ENCODE measurements around the gene RAVER2. TPM values are rescaled to one million over a fixed set of nuclear protein-coding genes. Genes with fewer than 3 reads are reported as not detected.
A peak's percentile ranks its signal among the peaks of the same experiment; 100 is the strongest.

The RAVER2 gene
- total and polyA plus RNA-seq, 2 donors (not counting 3 experiments of a cell fraction or from before 2014, with no cell fraction given) = 6.0 to 13.9 TPM

- intact Hi-C loops (cut with micrococcal nuclease) = no loop called here
- peaks cover 16 to 47% of the 10 kb centered on the region in 2 experiments for H3K36me3 ChIP-seq (ENCODE audit: control insufficient read depth in 2 of 2, extremely low read depth in 1 of 2, insufficient read depth in 2 of 2, low read length in 2 of 2)
- no peak for FAIRE-seq
These were observed 112.5 kb downstream of the RAVER2 start for GRCh38 chr1:64857347-64857746.

GRCh38 chr1:64861611-64862010, 116.7 kb downstream of the RAVER2 start:
- Histone ChIP-seq H4K20me1 (replicated peaks; ENCODE audit: control insufficient read depth, extremely low read depth, insufficient read depth, low read length) (no peaks in the 10 kb centered on the region), H3K27ac (ENCODE audit: insufficient read depth, low read depth, low read length) (no peak overlapping the region), H2AFZ (ENCODE audit: low read depth, low read length) (no peak overlapping the region), H3K79me2 (ENCODE audit: control insufficient read depth, insufficient read depth, low read length) (peaks cover under 1% of the 10 kb centered on the region), H3K9ac (replicated peaks; ENCODE audit: extremely low read depth, insufficient read depth, low read length) (no peak overlapping the region), H3K36me3 (ENCODE audit: control insufficient read depth in 2 of 2, extremely low read depth in 1 of 2, insufficient read depth in 2 of 2, low read length in 2 of 2) (peaks cover 12 to 32% of the 10 kb centered on the region in 2 experiments), H3K27me3 (ENCODE audit: control insufficient read depth in 2 of 2, insufficient read depth in 2 of 2, low read length in 2 of 2) (no peaks in the 10 kb centered on the region), H3K4me3 (replicated peaks in 1 of 3; ENCODE audit: insufficient read depth in 1 of 3, low read depth in 1 of 3, low read length in 3 of 3) (no peak overlapping the region), H3K4me1 (ENCODE audit: control insufficient read depth, extremely low read depth, insufficient read depth, low read length) (peaks cover 24% of the 10 kb centered on the region), H3K4me2 (ENCODE audit: insufficient read depth, low read length) (no peak overlapping the region), H3K9me3 (replicated peaks; ENCODE audit: control insufficient read depth, insufficient read depth, low read length) (no peaks in the 10 kb centered on the region), H3K9me1 (replicated peaks; ENCODE audit: control insufficient read depth, extremely low read depth, insufficient read depth, low read length) (no peaks in the 10 kb centered on the region)
- CTCF ChIA-PET = interaction anchor here (0.6 to 2.2 kb wide), 7 partner anchors 13 to 213 kb away, joined by 3 to 19 read pairs (median 4); partner anchors contain the start of gene JAK1
- TF ChIP-seq CTCF (IDR thresholded peaks at IDR 0.05; ENCODE audit: extremely low read depth in 1 of 2, insufficient read depth in 1 of 2, low read depth in 1 of 2, low read length in 2 of 2) = peak in 1 of 2 donors; percentile 21
- TF ChIP-seq FOS (IDR thresholded peaks at IDR 0.05; ENCODE audit: borderline replicate concordance, insufficient read depth, low read length) = no peak
- POLR2A ChIA-PET = interaction anchor here (1.1 kb wide), 1 partner anchor 104 kb away, joined by 3 read pairs; the partner anchor contains the start of gene JAK1
- DNase-seq (ENCODE audit: low read depth, low spot score) = no peak
- dilution Hi-C loops (cut with MboI; ENCODE audit: extremely low pct_ligation_motif_present, low sequenced_read_pairs) (no loop called here), intact Hi-C loops (cut with micrococcal nuclease) (loop anchor here (2.0 kb wide), 1 partner anchor 159 kb away; no protein-coding TSS in a partner anchor)
- FAIRE-seq = no peak
- no TSS peak for BruUV-seq (replicated peaks)

More at GRCh38 chr1:64857347-64857746, 112.5 kb downstream of the RAVER2 start:
- no peaks in the 10 kb centered on the region for H3K27me3 ChIP-seq (ENCODE audit: control insufficient read depth in 2 of 2, insufficient read depth in 2 of 2, low read length in 2 of 2)
- POLR2A ChIA-PET = no interaction called here
- TF ChIP-seq POLR2AphosphoS5 (IDR thresholded peaks at IDR 0.05; ENCODE audit: insufficient read depth, low read depth, low read length) = no peak
- CTCF ChIA-PET = no interaction called here
- no peak overlapping the region for H3K4me3 ChIP-seq (replicated peaks in 1 of 3; ENCODE audit: insufficient read depth in 1 of 3, low read depth in 1 of 3, low read length in 3 of 3)
- no peaks in the 10 kb centered on the region for H3K79me2 ChIP-seq (ENCODE audit: control insufficient read depth, insufficient read depth, low read length)
- H3K27ac ChIP-seq (ENCODE audit: insufficient read depth, low read depth, low read length) = no peak overlapping the region
- no peaks in the 10 kb centered on the region for H3K9me1 ChIP-seq (replicated peaks; ENCODE audit: control insufficient read depth, extremely low read depth, insufficient read depth, low read length)
- H3K4me1 ChIP-seq (ENCODE audit: control insufficient read depth, extremely low read depth, insufficient read depth, low read length) = no peaks in the 10 kb centered on the region
- H4K20me1 ChIP-seq (replicated peaks; ENCODE audit: control insufficient read depth, extremely low read depth, insufficient read depth, low read length) = no peaks in the 10 kb centered on the region
- H2AFZ ChIP-seq (ENCODE audit: low read depth, low read length) = no peak overlapping the region
- no peak for DNase-seq (ENCODE audit: low read depth, low spot score)
- no peak overlapping the region for H3K4me2 ChIP-seq (ENCODE audit: insufficient read depth, low read length)
- H3K9me3 ChIP-seq (replicated peaks; ENCODE audit: control insufficient read depth, insufficient read depth, low read length) = no peaks in the 10 kb centered on the region
- dilution Hi-C loops (cut with MboI; ENCODE audit: extremely low pct_ligation_motif_present, low sequenced_read_pairs) = no loop called here
- no peak overlapping the region for H3K9ac ChIP-seq (replicated peaks; ENCODE audit: extremely low read depth, insufficient read depth, low read length)
- no TSS peak for BruUV-seq (replicated peaks)
